ENCODE data around the gene CHIC2.

The CHIC2 gene

GRCh38 chr4:54085284-54085683 is 20.9 kb upstream of the CHIC2 start:
- Histone ChIP-seq H3K4me3 (no peak overlapping the region), H3K9me3 (no peaks in the 10 kb centered on the region), H3K36me3 (replicated peaks) (no peaks in the 10 kb centered on the region), H3K4me1 (peaks cover 14% of the 10 kb centered on the region), H3K27me3 (ENCODE audit: low read depth) (no peaks in the 10 kb centered on the region)
- in situ Hi-C loops (cut with MboI; ENCODE audit: low sequenced_read_pairs) = no loop called here
- DNase-seq (ENCODE audit: low spot score in 2 of 2) = no peak

GRCh38 chr4:54082168-54082567 is 17.8 kb upstream of the CHIC2 start:
- no peaks in the 10 kb centered on the region for H3K9me3 ChIP-seq
- in situ Hi-C loops (cut with MboI; ENCODE audit: low sequenced_read_pairs) = no loop called here
- no peak for DNase-seq (ENCODE audit: low spot score in 2 of 2)

GRCh38 chr4:54077812-54078211 is 13.4 kb upstream of the CHIC2 start:
- Histone ChIP-seq H3K9me3 (no peaks in the 10 kb centered on the region), H3K4me1 (no peaks in the 10 kb centered on the region), H3K36me3 (replicated peaks) (no peaks in the 10 kb centered on the region), H3K27me3 (ENCODE audit: low read depth) (no peaks in the 10 kb centered on the region), H3K4me3 (no peak overlapping the region)
- DNase-seq (ENCODE audit: low spot score in 2 of 2) = no peak
- in situ Hi-C loops (cut with MboI; ENCODE audit: low sequenced_read_pairs) = no loop called here

More at GRCh38 chr4:54082168-54082567, 17.8 kb upstream of the CHIC2 start:
- Histone ChIP-seq H3K27me3 (ENCODE audit: low read depth) (no peaks in the 10 kb centered on the region), H3K4me3 (no peak overlapping the region), H3K36me3 (replicated peaks) (no peaks in the 10 kb centered on the region), H3K4me1 (peaks cover 4% of the 10 kb centered on the region)

GRCh38 chr4:54076673-54077072 is 12.3 kb upstream of the CHIC2 start:
- DNase-seq (ENCODE audit: low spot score in 2 of 2) = no peak
- Histone ChIP-seq H3K4me3 (no peak overlapping the region), H3K36me3 (replicated peaks) (no peaks in the 10 kb centered on the region), H3K27me3 (ENCODE audit: low read depth) (no peaks in the 10 kb centered on the region), H3K9me3 (no peaks in the 10 kb centered on the region), H3K4me1 (no peaks in the 10 kb centered on the region)
- in situ Hi-C loops (cut with MboI; ENCODE audit: low sequenced_read_pairs) = no loop called here

GRCh38 chr4:54074381-54074780 is 10.0 kb upstream of the CHIC2 start:
- in situ Hi-C loops (cut with MboI; ENCODE audit: low sequenced_read_pairs) = no loop called here
- no peak for DNase-seq (ENCODE audit: low spot score in 2 of 2)
- no peaks in the 10 kb centered on the region for H3K4me1 ChIP-seq
- H3K9me3 ChIP-seq = no peaks in the 10 kb centered on the region
- H3K36me3 ChIP-seq (replicated peaks) = no peaks in the 10 kb centered on the region
- H3K4me3 ChIP-seq = no peak overlapping the region
- no peaks in the 10 kb centered on the region for H3K27me3 ChIP-seq (ENCODE audit: low read depth)

GRCh38 chr4:54073271-54073880 is 9.0 kb upstream of the CHIC2 start:
- no peaks in the 10 kb centered on the region for H3K4me1 ChIP-seq
- H3K9me3 ChIP-seq = no peaks in the 10 kb centered on the region
- in situ Hi-C loops (cut with MboI; ENCODE audit: low sequenced_read_pairs) = no loop called here
- no peaks in the 10 kb centered on the region for H3K36me3 ChIP-seq (replicated peaks)
- no peaks in the 10 kb centered on the region for H3K27me3 ChIP-seq (ENCODE audit: low read depth)
- DNase-seq (ENCODE audit: low spot score in 2 of 2) = no peak
- H3K4me3 ChIP-seq = no peak overlapping the region

GRCh38 chr4:54067166-54067565 is 2.8 kb upstream of the CHIC2 start:
- Histone ChIP-seq H3K36me3 (replicated peaks) (no peaks in the 10 kb centered on the region), H3K4me1 (peaks cover 4% of the 10 kb centered on the region), H3K27me3 (ENCODE audit: low read depth) (no peaks in the 10 kb centered on the region), H3K9me3 (no peaks in the 10 kb centered on the region), H3K4me3 (no peak overlapping the region)
- DNase-seq (ENCODE audit: low spot score in 2 of 2) = no peak
- in situ Hi-C loops (cut with MboI; ENCODE audit: low sequenced_read_pairs) = no loop called here

- in situ Hi-C loops (cut with MboI; ENCODE audit: low sequenced_read_pairs) = no loop called here
- Histone ChIP-seq H3K27me3 (ENCODE audit: low read depth) (no peaks in the 10 kb centered on the region), H3K4me1 (peaks cover 8% of the 10 kb centered on the region), H3K9me3 (no peaks in the 10 kb centered on the region), H3K4me3 (no peak overlapping the region), H3K36me3 (replicated peaks) (no peaks in the 10 kb centered on the region)
- DNase-seq (ENCODE audit: low spot score in 2 of 2) = no peak
Observed at GRCh38 chr4:54066718-54067129, 2.3 kb upstream of the CHIC2 start.

- Histone ChIP-seq H3K4me3 (no peak overlapping the region), H3K27me3 (ENCODE audit: low read depth) (no peaks in the 10 kb centered on the region), H3K36me3 (replicated peaks) (no peaks in the 10 kb centered on the region), H3K4me1 (peaks cover 15% of the 10 kb centered on the region), H3K9me3 (no peaks in the 10 kb centered on the region)
- in situ Hi-C loops (cut with MboI; ENCODE audit: low sequenced_read_pairs) = no loop called here
- DNase-seq (ENCODE audit: low spot score in 2 of 2) = no peak
Observed at GRCh38 chr4:54066088-54066415, 1.6 kb upstream of the CHIC2 start.

- in situ Hi-C loops (cut with MboI; ENCODE audit: low sequenced_read_pairs) = no loop called here
- Histone ChIP-seq H3K4me1 (peaks cover 19% of the 10 kb centered on the region), H3K36me3 (replicated peaks) (no peaks in the 10 kb centered on the region), H3K9me3 (no peaks in the 10 kb centered on the region), H3K27me3 (ENCODE audit: low read depth) (no peaks in the 10 kb centered on the region), H3K4me3 (no peak overlapping the region; the same call in 1 of the 2 replicates)
- DNase-seq (ENCODE audit: low spot score in 2 of 2) = no peak
Observed at GRCh38 chr4:54065282-54066087, 1.1 kb upstream of the CHIC2 start.

- no peaks in the 10 kb centered on the region for H3K9me3 ChIP-seq
- in situ Hi-C loops (cut with MboI; ENCODE audit: low sequenced_read_pairs) = no loop called here
- peak in 1 of 2 experiments; percentile 35 for DNase-seq (ENCODE audit: low spot score in 2 of 2)
- H3K27me3 ChIP-seq (ENCODE audit: low read depth) = no peaks in the 10 kb centered on the region
- H3K4me3 ChIP-seq = peak overlapping the region; percentile 68
- no peaks in the 10 kb centered on the region for H3K36me3 ChIP-seq (replicated peaks)
- H3K4me1 ChIP-seq = peaks cover 21% of the 10 kb centered on the region
Observed at GRCh38 chr4:54063737-54064316, 578 bp downstream of the CHIC2 start.

GRCh38 chr4:54063229-54063628 is 1.2 kb downstream of the CHIC2 start:
- peaks cover 21% of the 10 kb centered on the region for H3K4me1 ChIP-seq
- in situ Hi-C loops (cut with MboI; ENCODE audit: low sequenced_read_pairs) = no loop called here
- H3K9me3 ChIP-seq = no peaks in the 10 kb centered on the region
- H3K4me3 ChIP-seq = peak overlapping the region; percentile 68
- H3K36me3 ChIP-seq (replicated peaks) = no peaks in the 10 kb centered on the region
- no peak for DNase-seq (ENCODE audit: low spot score in 2 of 2)
- H3K27me3 ChIP-seq (ENCODE audit: low read depth) = no peaks in the 10 kb centered on the region

GRCh38 chr4:54062392-54062791 is 2.0 kb downstream of the CHIC2 start:
- in situ Hi-C loops (cut with MboI; ENCODE audit: low sequenced_read_pairs) = no loop called here
- Histone ChIP-seq H3K4me1 (peaks cover 21% of the 10 kb centered on the region), H3K36me3 (replicated peaks) (no peaks in the 10 kb centered on the region), H3K4me3 (peak overlapping the region; percentile 68), H3K9me3 (no peaks in the 10 kb centered on the region), H3K27me3 (ENCODE audit: low read depth) (no peaks in the 10 kb centered on the region)
- no peak for DNase-seq (ENCODE audit: low spot score in 2 of 2)

- H3K4me1 ChIP-seq = peaks cover 23% of the 10 kb centered on the region
- in situ Hi-C loops (cut with MboI; ENCODE audit: low sequenced_read_pairs) = no loop called here
Observed at GRCh38 chr4:54061873-54062272, 2.5 kb downstream of the CHIC2 start.

More at GRCh38 chr4:54061873-54062272, 2.5 kb downstream of the CHIC2 start:
- DNase-seq (ENCODE audit: low spot score in 2 of 2) = no peak
- H3K36me3 ChIP-seq (replicated peaks) = no peaks in the 10 kb centered on the region
- no peaks in the 10 kb centered on the region for H3K27me3 ChIP-seq (ENCODE audit: low read depth)
- no peaks in the 10 kb centered on the region for H3K9me3 ChIP-seq
- H3K4me3 ChIP-seq = peak overlapping the region; percentile 68
